ENCODE results near the gene HASPIN.

The HASPIN gene

DNA sequence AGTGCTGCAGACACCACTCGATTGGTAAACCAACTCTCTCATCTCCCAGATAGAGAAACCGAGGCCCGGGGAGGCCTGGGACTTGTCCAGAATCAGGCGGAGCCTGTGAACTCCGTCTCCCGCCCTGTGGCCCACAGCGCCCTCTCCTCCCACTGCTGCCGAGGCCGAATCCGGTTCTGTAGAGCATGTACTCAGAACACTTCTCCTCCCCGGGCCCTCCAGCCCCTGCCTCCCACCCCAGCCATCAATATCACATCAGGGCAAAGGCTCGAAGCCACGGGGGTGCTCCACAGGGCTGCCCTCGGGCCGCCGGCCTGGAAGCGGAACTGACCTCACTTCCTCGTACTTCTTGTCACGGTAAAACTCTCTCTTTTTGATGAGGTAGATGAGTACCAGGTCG, 42.1 kb upstream of the HASPIN start:
- no peak for TF ChIP-seq CTCF (IDR thresholded peaks at IDR 0.05; ENCODE audit: insufficient read depth, low read depth, low read length, missing control alignments)
- DNase-seq (ENCODE audit: low read depth), result no peak
- no peak overlapping the region for H3K4me3 ChIP-seq (ENCODE audit: low read depth, low read length)

- no peak for DNase-seq (ENCODE audit: low read depth)
- H3K4me3 ChIP-seq (ENCODE audit: low read depth, low read length), result no peak overlapping the region
- TF ChIP-seq CTCF (IDR thresholded peaks at IDR 0.05; ENCODE audit: insufficient read depth, low read depth, low read length, missing control alignments), result no peak
Observed at GRCh38 chr17:3682033-3682432, 41.7 kb upstream of the HASPIN start.

GRCh38 chr17:3683054-3683511, 40.6 kb upstream of the HASPIN start:
- TF ChIP-seq CTCF (IDR thresholded peaks at IDR 0.05; ENCODE audit: insufficient read depth, low read depth, low read length, missing control alignments), result peak; percentile 99
- DNase-seq (ENCODE audit: low read depth), result peak; percentile 85

DNA sequence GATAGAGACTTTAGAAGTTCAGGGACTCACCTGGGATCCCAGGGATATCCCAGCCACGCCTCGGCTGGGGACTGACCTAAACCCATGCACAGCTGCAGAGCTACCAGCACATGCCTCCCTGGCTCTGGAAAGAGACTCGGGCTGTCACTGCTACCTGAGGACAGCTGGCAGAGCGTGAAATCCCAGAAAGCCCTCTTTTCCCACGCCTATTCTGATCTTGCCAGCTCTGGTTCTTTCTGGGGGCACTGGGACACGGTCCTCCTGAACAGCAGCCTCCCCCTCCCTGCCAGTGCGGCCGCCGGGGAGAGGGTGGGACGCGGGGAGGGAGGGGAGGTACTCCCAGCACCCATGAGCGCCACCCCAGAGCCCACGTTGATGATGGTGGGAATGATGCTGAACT, 38.5 kb upstream of the HASPIN start:
- no peak overlapping the region for H3K4me3 ChIP-seq (ENCODE audit: low read depth, low read length)
- no peak for TF ChIP-seq CTCF (IDR thresholded peaks at IDR 0.05; ENCODE audit: insufficient read depth, low read depth, low read length, missing control alignments)
- DNase-seq (ENCODE audit: low read depth), result no peak

More at GRCh38 chr17:3683054-3683511, 40.6 kb upstream of the HASPIN start:
- no peak overlapping the region for H3K4me3 ChIP-seq (ENCODE audit: low read depth, low read length)

DNA sequence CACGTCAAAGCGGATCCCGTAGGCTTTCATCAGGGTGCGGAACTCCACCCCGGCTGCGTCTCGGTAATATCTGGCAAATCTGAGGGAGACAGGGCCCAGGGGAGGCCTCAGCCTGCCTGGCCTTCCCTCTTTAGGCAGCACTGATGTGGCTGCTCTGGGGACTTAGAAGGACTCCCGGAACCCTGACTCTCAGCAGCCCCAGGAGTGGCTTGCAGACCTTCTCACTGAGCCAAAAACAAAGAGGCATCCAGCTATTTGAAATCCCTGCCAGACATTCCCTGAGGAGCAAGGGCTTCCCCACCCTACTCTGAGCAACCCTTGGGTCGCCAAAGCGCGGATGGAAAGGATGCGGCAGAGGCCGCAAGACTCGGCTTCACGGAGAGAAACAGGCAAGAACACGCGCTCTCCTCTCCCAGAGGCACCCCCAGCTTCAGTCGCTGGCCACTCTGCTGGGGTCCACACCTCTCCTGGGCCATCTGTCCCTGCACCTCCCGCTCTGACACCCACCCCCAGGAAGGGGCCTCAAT, 35.6 kb upstream of the HASPIN start:
- no peak overlapping the region for H3K4me3 ChIP-seq (ENCODE audit: low read depth, low read length)
- peak; percentile 39 for DNase-seq (ENCODE audit: low read depth)
- no peak for TF ChIP-seq CTCF (IDR thresholded peaks at IDR 0.05; ENCODE audit: insufficient read depth, low read depth, low read length, missing control alignments)

DNA sequence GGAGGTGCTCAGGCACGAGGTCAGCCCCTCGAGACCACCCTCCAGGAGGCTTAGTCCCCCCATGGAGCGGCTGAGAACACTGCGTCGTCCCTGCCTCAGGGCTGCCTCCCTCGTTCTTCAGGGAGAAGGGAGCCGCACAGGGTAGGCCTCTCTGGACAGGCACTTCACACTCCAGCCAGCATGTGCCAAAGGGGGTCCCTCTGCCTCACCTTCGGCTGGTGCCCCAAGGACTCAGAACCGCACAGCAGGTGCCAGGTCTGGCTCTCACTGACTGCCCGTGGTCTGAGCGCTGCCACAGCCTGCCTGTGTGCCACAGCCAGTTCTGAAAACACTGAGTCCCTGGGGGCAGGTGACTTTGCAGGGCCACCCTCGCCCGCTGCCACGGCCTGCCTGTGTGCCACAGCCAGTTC, 34.8 kb upstream of the HASPIN start:
- no peak overlapping the region for H3K4me3 ChIP-seq (ENCODE audit: low read depth, low read length)
- DNase-seq (ENCODE audit: low read depth), result no peak
- no peak for TF ChIP-seq CTCF (IDR thresholded peaks at IDR 0.05; ENCODE audit: insufficient read depth, low read depth, low read length, missing control alignments)
